GM21717 (cell line): ENCODE measurements around the gene SMCO1.
A peak's percentile ranks its signal among the peaks of the same experiment; 100 is the strongest.
"Not testable (repeated sequence)": the region's sequence is repeated elsewhere in the genome, so short reads cannot be mapped to it uniquely, and the experiment has no call there.

Experiments used
- ATAC-seq: cut with Tn5 transposase; IDR thresholded peaks from one replicate; pipeline ENCODE4 v1.9.1; 2021; ENCODE audit warnings: mild to moderate bottlenecking, moderate library complexity; ENCODE audit not compliant: unreplicated experiment

Gene SMCO1, protein sequence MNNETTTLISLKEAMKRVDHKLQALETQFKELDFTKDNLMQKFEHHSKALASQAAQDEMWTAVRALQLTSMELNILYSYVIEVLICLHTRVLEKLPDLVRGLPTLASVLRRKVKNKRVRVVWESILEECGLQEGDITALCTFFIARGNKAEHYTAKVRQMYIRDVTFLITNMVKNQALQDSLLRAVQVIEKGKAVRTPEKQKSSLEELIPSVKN

DNA sequence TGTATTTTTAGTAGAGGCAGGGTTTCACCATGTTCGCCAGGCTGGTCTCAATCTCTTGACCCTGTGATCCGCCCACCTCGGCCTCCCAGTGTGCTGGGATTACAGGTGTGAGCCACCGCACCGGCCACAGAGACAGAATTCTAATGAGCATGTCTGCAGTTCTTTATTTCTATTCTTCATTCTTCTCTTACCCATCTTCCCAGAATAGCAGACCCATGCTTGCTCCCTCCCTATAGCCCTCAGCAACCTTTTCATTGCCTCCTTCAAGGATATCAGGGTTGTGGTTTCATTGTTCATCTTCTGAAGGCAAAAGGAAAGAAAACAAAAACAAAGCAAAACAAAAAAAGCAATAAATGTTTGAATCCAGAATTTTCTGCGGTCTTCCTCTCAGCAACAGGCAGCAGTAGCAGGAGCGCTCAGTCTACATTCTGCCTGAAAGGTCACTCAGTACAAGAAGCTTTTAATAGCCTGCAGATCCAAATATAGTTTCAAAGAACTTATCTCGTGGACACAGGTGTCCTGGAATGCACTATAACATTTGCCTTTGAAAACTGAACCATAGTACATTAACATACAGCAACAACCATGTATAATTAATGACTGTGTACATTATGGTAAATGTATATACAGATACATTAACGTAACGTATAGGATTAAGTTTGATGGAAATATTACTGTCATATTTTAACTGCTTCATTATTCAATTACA, at the start of gene SMCO1:
Gene SMCO1, minus strand, starts transcription at position 434 of the 709 bp plus-strand sequence. Its CDS starts 137 bp downstream, at position 297.
- no peak for ATAC-seq

DNA sequence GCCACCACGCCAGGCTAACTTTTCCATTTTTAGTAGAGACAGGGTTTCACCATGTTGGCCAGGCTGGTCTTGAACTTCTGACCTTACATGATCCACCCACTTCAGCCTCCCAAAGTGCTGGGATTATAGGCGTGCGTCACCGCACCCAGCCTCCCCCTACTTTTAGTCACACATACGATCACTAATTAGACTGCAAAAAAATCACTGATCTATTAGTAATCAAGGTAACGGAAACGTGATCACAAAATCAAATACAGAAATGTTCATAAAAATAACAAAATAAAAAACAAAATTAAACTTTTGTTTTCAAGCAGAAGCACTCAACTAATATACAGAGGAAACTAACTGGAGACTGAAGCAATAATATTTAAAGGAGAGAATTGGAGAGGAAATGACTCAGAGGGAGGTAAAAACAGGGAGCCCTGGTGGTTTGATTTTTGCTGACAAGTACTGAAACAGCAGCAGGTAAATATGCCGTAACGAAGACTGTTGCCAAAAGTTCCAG, 48.6 kb upstream of the SMCO1 start:
- ATAC-seq, result no peak

DNA sequence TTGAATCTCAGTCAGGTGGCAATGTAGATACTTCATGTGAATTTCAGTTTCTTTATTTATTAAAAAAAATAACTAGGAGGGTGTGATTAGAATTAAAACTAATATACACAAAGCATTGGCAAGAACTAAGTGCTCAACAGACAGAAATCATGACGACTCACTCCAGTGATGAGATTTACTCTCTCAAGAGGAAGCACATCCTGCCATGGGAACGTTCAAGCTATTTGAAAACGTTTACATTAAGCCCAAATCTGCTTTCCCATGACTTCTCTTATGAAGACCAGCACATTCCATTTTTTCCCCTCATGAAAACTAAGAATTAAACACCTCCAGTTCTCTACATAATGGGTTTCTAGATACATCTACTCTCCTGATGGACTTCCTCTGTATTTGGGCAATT, 44.7 kb upstream of the SMCO1 start:
- no peak for ATAC-seq

DNA sequence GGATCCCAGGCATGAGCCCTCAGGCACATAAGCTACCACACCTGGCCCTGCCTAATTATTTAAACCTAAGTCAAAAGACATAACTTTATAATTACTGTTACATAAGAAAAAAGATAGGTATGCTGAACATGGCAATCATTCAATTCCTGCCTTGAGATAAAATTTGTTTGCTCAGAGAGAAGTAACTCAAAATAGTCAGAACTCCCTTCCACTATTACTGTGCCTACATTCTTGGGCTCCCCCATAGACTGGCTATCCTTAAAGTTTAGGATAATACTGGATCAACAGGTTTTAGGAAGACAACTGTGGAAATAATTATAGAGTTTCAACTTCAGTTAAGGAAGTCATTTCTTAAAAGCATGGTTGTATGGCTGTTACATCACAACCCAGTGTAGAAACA, 43.3 kb upstream of the SMCO1 start:
- ATAC-seq, result no peak

DNA sequence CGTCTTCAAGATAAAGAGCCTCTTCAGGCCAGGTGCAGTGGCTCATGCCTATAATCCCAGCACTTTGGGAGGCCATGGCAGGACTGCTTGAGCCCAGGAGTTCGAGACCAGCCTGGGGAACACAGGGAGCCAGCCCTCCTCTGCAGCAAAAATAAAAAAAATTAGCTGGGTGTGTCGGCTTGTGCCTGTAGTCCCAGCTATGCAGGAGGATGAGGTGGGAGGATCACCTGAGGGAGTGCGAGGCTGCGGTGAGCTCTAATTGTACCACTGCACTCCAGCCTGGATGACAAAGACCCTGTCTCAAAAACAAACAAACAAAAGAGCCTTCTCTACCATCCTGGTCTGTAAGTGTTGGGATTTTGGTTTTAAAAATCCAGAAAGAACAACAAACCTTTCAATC, 42.1 kb upstream of the SMCO1 start:
- no peak for ATAC-seq

DNA sequence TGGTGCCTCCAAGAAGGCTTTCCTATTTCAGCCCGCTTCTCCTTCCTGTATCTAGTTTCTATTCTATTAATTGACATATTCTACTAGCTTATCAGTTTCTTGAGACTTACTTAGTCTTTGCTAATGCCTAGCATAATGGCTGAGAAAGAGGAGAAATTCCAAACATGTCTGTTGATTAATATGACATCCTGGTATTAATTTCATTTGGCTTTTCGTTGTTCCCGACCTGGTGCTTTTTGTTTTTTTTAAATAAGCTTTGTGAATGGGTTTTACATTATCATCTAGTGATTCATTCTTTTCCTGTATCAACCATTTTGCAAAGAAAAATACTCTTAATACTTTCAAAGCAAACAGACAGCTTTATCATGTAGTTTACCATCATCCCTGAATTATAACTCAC, 40.1 kb upstream of the SMCO1 start:
- no peak for ATAC-seq

DNA sequence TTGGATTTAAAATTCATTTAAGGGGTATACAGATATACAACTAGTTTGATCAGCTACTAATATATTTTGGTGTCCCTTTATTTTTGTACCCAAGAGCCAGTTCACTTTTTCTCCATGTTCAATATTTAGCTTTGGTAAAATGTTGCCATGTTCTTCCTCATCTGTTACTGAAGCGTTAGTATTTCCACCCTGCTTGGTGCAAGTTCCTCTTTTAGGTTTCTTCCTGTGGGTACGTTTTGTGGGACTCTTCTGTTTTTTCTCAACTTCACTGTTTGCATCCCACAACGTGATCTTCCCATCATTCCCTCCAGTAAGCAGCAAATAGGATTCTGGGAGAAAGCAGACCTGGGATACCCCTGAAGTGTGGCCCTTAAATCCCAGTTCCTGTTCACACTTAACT, 39.1 kb upstream of the SMCO1 start:
- no peak for ATAC-seq

DNA sequence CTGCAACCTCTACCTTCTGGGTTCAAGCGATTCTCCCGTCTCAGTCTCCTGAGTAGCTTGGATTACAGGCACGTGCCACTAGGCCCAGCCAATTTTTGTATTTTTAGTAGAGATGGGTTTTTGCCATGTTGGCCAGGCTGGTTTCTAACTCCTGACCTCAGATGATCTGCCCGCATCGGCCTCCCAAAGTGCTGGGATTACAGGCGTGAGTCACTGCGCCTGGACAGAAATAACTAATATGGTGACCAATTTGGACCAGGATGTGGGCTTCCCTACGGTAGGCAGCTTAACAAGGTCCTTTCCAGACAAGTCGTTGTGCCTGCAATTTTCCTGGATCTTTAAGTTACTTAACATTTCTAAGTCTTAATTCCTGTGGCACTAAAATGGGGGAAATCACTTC, 38.4 kb upstream of the SMCO1 start:
- ATAC-seq, result no peak

DNA sequence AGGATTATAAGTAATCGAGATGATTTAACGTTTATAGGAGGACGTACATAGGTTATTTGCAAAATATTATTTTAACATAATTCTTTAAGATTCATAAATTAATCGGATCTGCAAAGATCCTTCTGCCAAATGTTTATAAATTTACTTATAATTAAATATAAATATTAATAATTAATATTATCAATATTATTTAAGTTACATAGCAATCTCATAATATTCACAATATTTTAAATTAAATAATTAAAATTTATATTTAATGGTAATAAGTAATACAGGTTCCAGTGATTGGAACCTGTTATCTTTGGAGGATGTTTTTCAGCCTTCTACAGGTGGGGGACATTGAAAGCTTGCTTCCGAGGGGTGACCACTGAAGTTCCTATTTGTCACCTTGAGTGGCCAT, 37.1 kb upstream of the SMCO1 start:
- no peak for ATAC-seq

DNA sequence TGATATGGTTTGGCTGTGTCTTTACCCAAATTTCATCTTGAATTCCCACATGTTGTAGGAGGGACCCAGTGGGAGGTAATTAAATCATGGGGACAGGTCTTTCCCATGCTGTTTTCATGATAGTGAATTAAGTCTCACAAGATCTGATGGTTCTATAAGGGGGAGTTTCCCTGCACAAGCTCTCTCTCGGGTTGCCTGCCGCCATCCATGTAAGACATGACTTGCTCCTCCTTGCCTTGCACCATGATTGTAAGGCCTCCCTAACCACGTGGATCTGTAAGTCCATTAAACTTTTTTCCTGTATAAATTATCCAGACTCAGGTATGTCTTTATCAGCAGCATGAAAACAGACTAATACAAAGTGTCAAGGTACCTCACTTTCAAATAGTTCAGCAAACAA, 35.0 kb upstream of the SMCO1 start:
- not testable (repeated sequence) for ATAC-seq

DNA sequence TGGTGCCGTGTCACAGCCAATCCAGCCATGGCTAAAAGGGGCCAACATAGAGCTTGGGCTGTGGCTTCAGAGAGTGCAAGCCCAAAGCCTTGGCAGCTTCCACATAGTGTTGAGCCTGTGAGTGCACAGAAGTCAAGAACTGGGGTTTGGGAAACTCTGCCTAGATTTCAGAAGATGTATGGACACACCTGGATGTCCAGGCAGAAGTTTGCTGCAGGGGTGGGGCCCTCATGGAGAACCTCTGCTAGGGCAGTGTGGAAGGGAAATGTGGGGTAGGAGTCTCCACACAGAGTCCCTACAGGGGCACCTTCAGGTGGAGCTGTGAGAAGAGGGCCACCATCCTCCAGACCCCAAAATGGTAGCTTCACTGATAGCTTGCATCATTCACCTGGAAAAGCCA, 34.2 kb upstream of the SMCO1 start:
- not testable (repeated sequence) for ATAC-seq

DNA sequence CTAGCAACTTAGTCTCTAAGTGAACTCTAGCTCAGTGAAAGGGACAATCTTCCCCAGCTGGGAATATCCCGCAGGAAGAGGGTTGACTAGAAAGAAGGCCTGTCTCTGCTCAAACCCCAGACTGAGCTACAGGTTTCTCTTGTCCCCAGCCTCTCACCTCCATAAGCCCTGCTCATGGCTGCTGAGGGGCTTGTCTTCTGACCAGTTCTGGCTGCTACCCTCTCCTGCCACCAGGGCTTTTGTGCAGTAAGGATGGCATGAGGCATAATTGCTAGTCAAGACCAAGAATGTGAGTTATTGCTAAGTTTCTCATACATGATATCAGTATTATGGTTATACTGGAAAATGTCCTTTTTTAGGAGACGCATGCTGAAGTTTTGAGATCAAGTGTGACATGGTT, 31.9 kb upstream of the SMCO1 start:
- no peak for ATAC-seq

DNA sequence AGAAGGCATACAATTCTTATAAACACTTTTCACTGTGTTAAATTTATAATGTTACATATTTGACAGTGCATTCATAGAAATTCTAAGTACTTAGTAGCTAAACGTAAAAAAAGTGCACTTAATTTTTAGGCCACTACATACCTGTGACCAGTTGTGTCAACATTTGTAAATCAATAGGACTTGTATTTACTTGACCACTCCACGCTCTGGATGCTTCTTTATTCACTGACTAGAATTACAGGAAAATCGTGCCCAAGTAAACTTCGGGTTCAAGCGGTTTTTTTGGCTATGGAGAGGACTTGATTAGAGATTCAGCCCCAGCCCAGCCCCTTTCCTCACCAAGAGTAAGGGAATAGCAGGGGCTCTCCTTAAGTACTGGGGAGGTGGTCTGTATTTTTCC, 31.4 kb upstream of the SMCO1 start:
- ATAC-seq, result no peak

DNA sequence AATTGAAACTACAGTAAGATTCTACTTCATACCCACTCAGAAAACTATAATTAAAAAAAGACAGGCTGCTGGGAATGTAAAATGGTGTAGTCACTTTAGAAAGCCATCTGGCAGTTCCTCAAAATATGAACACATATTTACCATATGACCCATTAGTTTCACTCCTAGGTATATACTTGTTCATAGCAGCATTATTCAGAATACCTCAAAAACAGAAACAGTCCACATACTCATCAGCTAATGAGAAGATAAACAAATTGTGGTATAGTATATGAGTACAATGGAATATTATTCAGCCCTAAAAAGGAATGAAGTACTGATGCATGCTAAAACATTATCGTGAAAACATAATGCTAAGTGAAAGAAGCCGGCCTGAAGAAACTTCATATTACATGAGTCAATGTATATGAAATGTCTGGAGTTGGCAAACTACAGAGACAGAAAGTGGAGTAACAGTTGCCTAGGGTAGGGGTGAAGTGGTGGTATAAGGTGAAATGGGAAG, 29.4 kb upstream of the SMCO1 start:
- ATAC-seq, result no peak

DNA sequence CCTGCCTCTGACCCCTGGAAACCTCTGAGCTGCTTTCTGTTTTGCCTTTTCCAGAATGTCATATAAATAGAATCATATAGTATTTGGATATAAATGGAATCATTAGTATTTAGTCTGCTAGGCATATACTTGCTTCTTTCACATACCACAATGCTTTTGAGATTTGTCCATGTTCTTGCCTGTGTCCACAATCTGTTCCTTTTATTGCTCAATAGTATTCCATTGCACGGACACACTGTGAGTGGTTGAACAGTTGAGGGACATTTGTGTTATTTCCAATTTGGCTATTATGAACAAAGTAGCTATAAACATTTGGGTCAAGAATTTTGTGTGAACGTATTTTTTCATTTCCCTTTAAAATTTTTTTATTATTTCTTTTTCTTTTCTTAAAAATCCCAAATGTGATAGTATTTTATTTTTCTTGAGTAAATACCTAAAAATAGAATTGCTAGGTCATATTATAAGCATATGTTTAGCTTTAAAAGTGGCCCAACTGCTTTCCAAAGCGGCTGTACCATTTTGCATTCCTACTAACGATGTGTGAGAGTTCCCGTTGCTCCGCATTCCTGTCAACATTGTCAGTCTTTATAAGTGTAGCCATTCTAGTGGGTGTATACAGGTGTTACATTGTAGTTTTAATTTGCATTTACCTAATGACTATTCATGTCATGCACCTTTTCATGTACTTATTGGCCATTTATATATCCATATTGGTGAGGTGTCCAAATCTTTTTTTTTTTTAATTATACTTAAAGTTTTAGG, 26.7 kb upstream of the SMCO1 start:
- ATAC-seq, result no peak

DNA sequence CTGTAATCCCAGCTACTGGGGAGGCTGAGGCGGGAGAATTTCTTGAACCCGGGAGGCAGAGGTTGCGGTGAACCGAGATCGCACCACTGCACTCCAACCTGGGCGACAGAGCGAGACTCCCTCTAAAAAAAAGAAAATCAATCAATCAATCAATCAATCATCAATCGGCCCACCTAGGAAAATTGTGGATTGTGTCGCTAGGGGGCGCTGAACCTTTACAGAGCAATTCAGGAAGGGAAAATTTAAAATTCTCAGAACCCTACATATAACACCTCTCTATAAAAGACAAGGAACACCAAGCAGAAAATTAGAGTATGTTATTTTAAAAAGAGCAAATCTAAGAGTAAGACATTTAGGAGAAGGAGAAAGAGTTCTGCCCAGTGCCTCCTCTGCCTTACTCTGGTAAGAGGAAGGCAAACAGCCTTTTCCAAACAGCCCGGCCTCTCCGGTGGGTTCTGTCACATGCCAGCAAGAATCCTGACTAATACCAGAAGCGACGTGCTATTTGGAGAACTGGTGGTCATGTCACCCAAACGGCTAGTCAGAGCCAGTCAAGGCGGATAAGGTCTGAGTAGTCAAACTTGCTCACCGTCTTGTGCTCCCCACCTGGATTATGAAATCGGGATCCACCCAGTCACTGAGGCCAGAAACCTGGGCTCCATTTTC, 22.3 kb upstream of the SMCO1 start:
- ATAC-seq, result no peak

DNA sequence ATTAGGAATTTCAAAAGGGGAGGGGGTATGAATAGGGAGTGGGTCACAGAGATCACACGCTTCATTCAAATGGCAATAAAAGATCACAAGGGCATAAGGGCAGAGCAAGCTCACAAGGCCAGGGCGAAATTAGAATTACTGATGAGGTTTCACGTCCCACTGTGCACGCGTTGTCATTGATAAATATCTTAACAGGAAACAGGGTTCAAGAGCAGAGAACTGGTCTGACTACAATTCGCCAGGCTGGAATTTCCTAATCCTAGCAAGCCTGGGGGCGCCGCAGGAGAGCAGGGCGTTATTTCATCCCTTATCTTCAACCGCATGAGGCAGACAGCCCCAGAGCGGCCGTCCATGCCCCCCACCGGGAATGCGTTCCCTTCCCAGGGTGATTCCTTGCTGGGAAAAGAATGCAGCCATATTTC, 18.1 kb upstream of the SMCO1 start:
- ATAC-seq, result no peak

DNA sequence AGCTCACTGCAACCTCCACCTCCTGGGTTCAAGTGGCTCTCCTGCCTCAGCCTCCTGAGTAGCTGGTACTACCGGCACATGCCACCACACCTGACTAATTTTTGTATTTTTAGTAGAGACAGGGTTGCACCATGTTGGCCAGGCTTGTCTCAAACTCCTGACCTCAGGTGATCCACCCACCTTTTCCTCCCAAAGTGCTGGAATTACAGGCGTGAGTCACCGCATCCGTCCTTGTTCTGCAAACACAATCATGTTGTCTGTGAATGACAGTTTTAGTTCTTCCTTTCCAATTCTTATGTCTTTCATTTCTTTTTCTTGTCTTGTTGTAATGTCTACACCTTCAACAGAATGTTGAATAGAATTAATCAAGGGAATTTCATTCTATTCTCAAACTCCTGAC, 16.3 kb upstream of the SMCO1 start:
- ATAC-seq, result no peak

DNA sequence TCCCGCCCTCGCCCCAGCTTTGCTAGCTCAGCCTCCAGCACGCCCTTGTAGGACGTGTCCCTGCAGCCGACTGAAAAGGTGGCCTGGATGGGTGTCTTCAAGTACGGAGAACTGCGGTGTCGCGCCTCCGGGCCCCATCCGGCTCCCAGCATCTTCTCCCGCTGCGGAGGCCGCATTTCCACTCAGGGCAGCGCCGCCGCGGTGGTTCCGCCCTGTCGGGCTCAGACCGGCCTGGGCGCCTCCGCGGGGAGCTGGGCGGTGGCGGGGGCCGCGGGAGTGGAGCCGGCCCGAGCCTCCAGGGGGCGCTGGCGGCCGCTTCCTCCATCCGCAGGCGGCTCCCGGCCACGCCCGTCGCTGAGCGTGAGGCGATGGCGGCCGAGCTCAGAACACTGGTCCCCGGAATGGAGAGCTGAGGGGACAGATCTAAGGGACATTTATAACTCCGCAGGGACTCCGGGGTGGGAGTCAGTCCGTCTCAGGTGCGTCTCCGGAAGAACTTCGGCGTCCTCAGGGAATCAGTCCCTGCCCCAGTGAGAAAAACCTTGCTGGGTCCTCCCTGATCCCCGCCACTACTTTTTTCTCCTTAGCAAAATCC, 13.6 kb upstream of the SMCO1 start:
- peak; percentile 69 for ATAC-seq

DNA sequence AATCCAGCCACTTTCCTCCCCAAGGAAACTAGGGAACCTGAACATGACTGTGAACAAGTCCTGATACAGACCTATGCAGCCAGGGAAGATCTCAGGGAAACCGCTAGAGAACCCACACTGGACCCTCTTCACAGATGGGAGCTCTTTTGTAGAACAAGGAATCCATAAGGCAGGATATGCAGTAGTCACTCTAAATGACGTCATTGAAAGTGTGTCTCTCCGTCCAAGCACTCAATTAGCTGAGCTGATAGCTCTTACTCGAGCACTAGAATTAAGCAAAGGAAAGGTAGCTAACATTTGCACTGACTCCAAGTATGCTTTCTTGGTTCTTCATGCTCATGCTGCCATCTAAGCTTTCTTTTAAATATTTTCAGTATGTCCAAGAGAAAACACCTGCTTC, 10.0 kb upstream of the SMCO1 start:
- ATAC-seq, result no peak

DNA sequence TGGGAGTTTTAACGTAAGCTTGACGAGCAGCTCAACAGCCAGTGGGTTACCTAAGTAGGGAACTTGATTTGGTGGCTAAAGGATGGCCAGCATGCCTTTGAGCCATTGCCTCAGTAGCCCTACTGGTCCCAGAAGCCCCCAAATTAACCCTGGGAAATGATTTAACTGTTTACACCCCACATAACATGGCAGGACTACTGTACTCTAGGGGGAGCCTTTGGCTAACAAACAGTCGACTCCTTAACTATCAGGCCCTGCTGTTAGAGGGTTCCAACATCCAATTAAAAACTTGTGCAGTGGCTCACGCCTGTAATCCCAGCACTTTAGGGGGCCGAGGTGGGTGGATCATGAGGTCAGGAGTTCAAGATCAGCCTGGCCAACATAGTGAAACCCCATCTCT, 9.4 kb upstream of the SMCO1 start:
- no peak for ATAC-seq
